ENCODE measurements around the gene KMO.
A peak's percentile ranks its signal among the peaks of the same experiment; 100 is the strongest.

Gene KMO
- long read RNA-seq, donor 1, full-length matches to known transcripts, result 3 of 57 reads
- long read RNA-seq, donor 1, partial matches to known transcripts, result 47 of 57 reads
- long read RNA-seq, donor 1, other reads (novel, unspliced or antisense), result 7 of 57 reads
- long read RNA-seq, donor 2, full-length matches to known transcripts, result 2 of 2 reads
- long read RNA-seq, donor 2, partial matches to known transcripts, result 0 of 2 reads
- long read RNA-seq, donor 2, other reads (novel, unspliced or antisense), result 0 of 2 reads
- long read RNA-seq, donor 3, full-length matches to known transcripts, result 2 of 29 reads
- long read RNA-seq, donor 3, partial matches to known transcripts, result 0 of 29 reads
- long read RNA-seq, donor 3, other reads (novel, unspliced or antisense), result 27 of 29 reads
- long read RNA-seq, donor 4, full-length matches to known transcripts, result 2 of 60 reads
- long read RNA-seq, donor 4, partial matches to known transcripts, result 5 of 60 reads
- long read RNA-seq, donor 4, other reads (novel, unspliced or antisense), result 53 of 60 reads
- long read RNA-seq, donor 5, full-length matches to known transcripts, result 4 of 41 reads
- long read RNA-seq, donor 5, partial matches to known transcripts, result 0 of 41 reads
- long read RNA-seq, donor 5, other reads (novel, unspliced or antisense), result 37 of 41 reads
- long read RNA-seq, donor 6, partial matches to known transcripts, result 0 of 41 reads
- long read RNA-seq, donor 6, other reads (novel, unspliced or antisense), result 41 of 41 reads
- long read RNA-seq, donor 7, full-length matches to known transcripts, result 2 of 86 reads
- long read RNA-seq, donor 7, partial matches to known transcripts, result 43 of 86 reads
- long read RNA-seq, donor 7, other reads (novel, unspliced or antisense), result 41 of 86 reads
- long read RNA-seq, donor 8, full-length matches to known transcripts, result 4 of 38 reads
- long read RNA-seq, donor 8, partial matches to known transcripts, result 20 of 38 reads
- long read RNA-seq, donor 8, other reads (novel, unspliced or antisense), result 14 of 38 reads

DNA sequence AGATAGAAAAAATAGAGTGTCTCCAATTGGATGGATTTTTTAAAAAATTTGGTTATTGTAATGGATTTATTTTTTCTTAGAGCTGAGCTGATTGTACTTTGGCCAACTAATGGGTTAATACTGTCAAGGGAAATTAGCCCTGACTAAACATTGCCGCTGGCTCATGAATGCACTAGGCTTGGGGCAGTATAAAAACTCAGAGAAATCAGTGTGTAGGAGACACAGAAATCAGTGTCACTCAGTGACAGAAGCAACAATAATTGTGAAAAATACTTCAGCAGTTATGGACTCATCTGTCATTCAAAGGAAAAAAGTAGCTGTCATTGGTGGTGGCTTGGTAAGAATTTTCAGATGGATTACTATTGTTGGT is at the start of gene KMO:
Gene KMO, plus strand, starts transcription at position 217 of the 370 bp plus-strand sequence. Its CDS starts 67 bp downstream, at position 284.
- DNase-seq, result no peak

DNA sequence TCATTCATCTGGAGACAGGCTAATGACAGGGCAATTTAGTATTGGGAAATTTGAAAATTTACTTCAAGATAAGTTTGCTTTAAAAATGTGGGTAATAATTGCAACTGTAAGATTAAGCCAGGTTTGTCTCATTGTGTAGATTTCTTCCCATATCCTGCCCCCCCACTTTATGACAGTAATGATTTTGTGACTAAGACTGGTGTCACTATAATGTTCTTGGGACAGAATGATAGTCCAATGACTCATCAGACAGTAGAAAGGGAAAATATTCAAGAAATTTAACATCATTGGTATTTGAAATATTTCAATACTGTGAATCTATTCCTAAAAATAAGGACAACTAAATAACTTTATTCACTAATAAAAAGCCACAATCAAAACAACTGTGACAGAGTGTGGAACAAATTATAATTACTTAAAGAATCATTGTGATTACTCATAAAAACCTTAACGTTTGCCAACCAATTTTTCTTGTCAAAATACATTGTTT is 49.4 kb upstream of the KMO start:
- DNase-seq, result no peak

DNA sequence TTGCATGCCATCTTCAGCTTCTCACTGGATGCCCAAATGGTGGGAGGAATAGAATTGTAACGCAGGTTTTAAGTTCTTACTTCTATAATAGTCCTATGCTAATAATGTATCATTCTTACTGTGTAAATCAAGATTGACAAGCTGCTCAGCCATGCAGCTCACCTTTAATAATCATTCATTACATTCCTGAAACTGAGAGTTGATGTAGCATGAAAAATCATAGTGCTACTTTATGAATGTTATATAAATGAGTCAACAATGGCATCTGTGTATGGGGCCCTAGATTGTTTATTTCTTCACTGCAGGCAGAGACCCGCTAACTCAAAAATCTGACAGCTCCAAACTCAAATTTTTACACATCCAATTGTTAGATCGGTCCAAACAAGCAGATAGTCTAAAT is 47.0 kb upstream of the KMO start:
- no peak for DNase-seq

DNA sequence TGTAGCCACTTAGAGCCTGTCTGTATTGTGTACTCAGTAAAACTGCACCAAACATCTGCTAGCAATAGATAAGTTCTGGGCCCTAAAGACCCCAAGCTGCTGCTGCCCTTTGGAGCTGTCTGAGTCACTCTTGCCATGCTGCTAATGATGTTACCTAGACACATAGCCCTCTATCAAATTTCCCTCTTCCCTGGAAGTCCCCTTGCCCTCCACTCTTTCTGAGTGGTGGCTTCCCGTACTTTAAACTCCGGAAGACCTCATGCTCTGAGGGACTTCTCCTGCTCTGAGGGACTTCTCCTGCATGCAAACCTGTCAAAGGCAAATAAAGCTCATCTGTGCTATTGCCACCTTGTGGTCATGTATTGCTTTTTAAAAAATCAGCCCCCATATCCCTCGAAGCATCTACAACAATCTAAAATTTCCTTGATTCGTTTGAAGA is 46.6 kb upstream of the KMO start:
- DNase-seq, result no peak

DNA sequence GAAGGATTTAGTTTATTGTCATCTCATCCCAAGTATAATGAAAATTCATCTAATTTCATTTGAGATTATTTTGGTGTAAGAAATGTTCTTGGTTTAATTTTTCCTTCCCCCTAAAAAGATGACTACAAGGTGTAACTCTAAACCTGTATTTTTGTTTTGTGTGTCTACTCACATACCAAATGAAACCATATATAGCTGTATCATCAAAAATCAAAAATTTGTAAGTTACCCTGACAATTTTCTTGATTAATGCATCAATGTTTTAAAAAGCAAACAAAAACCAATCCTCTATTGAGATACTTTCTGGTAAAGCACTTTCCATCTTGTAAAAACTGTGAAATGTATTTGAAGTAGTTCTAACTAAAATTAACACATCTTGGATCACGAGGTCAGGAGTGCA is 43.4 kb upstream of the KMO start:
- DNase-seq, result no peak

DNA sequence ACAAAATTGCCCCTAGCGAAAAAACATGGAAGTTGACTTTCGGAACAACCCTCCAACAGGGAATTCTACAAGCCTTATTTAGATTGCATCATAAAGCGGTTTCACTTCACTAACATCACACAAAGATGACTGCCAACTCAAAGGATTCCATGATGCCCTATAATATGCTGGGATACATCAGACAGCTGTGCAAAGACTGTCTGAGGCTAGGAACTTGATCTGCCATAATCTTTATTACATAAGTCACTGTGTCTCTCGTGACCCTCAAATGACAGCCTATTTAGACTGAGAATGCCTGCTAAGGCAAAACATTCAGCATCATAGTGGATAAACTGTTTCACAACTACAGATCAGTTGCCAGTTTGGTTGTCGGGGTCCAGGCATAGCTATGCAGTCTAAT is 36.4 kb upstream of the KMO start:
- no peak for DNase-seq

DNA sequence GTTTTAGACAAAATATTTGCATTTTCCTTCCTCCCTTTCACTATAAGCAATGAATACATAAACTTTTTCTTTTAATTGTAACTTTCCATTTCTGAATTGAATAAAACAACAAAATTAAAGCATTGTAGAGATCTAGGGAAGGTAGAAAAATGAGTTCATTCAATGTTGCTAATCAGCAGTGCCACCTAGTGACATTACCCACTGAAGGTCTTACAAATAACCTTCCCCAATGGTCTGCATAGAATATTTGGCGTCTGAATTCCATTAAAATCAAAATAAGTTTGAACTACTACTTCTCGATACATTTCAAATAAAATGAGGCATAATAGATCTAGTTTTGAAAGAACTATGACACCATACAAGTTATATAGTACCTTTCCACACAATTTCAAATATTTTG is 32.3 kb upstream of the KMO start:
- DNase-seq, result no peak

DNA sequence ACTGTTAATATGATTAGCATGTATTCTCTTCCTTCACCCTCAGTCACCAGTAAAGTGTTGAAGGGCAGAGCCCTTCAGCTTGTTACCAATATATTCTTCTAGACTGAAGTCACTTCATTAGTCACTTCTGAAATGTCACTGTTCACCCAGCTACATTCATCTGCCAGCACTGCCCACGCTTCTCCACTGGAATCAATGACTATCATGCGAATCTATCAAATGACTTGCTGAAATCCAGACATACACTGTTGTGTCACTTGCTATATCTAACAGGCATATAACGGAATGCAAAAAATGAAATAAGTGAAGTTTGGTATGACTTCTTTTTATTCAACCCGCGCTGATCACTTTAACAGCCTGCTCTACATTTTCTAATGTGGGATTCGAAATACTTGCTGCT is 28.7 kb upstream of the KMO start:
- DNase-seq, result no peak

DNA sequence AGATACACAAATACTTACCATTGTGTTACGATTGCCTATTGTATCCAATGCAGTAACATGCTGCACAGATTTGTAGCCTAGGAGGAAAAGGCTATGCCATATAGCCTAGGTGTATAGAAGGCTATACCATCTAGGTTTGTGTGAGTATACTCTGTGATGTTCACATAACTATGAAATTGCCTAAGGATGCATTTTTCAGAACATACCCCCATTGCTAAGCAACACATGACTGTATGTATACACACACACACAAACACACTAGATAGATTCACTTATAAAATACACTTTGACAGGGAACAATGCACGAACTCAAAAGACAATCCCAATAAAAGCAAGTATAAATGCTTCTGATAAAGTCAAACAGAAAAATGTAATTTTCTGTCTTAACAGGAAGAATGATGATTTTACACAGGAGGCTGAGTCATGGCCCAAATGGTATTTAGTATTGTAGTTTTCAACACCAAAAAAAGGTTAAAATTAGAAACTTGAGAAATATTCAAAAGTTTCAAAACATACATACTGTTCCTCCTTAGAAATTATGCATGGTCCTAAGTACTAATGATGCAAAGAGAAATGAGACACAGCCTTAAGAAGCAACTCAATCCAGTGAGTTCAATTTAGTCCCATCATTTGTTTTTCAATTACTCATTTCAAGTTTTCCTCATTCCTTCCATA is 24.9 kb upstream of the KMO start:
- DNase-seq, result no peak

DNA sequence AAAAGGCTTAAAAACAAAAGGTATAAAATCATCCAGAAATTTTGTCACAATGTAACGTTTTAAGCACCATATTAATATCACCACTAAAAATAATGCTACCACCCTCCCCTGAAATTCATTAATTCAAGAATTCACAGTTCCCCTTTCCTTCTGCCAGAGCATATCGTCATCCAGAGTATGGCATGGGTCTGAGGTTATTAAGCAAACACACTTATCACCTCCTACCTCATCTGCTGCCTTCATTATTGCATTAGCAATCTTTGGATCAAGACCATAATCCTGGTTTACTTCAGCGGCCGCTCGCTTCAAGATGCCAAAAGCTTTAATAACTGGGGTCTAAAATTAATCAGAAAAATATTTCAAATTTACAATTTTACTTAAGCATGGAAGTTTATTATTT is 18.8 kb upstream of the KMO start:
- DNase-seq, result no peak

DNA sequence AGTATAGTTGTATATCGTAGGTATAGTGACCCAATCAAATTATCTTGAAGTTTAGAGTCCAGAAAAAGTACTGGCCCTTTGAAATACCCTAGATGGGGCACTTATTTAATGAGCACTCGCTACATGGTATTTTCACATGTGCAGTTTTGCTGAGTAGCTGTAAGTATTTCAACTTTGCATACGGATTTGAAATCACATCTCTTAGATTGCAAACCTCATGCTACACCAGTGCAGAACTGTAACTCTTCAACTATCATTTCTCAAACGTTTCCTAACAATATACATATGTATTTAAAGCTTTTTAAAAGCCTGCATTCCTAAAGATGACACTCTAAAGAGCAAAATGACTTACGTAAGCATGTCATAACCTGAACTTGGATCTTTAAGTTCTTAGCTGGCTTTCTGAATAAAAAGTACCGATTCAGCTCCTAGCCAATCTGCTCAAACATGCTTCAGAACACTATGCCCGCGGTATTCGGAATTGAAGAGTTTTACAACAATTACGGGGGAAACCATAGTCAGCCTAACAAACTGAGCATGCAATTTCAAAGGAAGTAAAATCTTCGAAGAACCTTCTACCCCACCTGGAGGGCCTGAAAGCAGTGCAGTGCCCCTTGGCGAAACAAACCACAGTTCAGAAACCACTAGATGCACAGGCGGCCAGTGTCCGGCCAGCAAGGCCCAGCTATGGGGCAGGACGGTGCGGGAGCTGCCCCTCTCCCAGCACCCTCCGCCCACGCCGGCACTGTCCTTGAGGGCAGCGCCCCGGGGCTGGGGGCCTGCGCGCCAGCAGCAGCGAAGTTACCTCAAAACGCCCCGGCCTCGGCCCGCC is 13.5 kb upstream of the KMO start:
- DNase-seq, result no peak

DNA sequence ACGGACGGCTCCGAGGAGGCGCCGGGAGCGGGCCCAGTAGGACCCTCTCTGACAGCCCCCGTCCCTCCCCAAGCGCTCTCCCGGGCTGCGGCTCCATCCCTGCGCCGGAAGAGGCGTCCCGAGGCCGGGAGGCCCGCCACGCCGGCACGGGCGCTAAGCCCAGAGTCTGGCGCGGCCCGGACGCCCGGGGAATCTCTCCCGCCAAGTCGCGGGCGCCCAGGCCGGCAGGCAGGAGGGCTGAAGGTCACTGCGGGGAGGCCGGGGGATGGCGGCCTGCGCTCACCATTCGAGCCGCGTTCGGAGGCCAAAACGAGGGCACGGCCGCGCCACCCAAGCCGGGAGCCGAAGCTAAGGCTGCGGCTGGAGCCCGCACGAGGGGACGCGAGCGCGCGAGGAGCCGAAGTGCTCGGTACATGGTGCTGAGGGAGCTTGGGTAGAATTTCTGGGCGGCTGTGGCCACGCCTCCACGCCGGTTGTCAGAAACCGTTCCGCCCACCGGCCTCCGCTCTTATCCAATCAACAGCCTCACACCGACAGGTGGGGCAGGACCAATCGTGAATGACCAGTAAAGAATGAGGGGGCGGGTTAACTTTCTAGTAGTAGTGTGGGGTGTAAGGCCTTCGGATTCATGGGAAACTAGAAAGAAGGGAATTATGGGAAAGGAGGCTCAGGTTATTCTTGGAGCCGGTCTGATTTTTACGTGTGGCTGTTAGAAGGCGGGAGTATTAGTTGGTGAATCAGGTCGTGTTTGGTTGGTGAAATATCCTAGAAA is 12.7 kb upstream of the KMO start, which contains the start of gene FH:
Gene FH, minus strand, starts transcription at position 448 of the 772 bp plus-strand sequence. Its CDS starts 33 bp downstream, at position 415.
- peak; percentile 96 for DNase-seq

DNA sequence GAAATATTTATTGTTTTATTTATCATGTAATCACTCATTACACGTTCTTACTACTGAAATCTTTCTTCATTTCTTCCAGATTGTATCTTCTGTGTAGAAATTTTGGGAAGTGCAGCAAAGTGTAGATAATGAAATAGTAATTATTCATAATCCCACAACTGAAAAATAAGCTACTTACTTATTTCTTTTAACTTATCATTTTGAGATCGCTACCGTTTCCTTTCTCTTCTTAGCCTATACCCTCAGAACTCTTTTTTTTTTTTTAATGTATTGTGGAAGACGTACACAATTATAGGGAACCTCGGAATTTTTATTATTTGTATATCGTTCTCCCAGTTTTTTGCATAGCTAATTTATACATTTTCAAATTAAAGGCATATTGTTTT is 12.1 kb upstream of the KMO start:
- no peak for DNase-seq

DNA sequence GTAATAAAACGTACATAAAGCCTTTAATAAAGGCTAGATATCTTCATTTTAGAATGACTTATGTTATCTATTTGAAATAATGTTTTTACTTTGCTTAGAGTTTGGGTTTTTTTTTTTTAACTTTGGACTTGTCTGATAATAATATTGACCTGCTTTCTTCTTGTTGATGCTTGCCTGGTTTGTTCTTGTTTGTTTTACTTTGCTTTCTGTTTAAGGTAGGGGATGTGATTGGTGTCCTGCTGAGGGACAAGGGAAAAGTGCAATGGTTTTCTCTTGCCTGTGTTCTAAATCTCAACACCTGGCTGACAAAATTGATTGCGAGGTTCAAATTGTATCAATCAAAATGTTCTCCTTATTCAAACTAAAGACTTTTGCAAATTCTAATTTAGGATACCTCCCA is 10.5 kb upstream of the KMO start:
- DNase-seq, result no peak

DNA sequence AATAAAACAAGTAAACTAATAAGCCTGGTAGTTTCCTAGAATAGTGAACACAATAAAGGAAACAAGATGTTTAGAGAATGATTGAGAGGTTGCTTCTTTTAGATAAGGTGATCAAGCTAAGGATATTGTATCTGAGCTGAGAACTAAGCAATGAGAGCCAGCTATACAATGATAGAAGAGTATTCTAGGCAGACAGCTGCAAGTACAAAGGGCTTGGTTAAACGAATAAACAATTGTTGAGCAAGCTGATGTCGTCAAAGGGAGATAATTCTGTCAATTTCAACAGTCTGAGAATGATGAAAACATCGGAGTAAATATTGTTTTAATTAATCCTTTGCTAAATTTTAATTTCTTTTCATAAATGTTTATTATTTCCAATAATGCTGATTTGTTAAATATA is 7.2 kb upstream of the KMO start:
- DNase-seq, result no peak

DNA sequence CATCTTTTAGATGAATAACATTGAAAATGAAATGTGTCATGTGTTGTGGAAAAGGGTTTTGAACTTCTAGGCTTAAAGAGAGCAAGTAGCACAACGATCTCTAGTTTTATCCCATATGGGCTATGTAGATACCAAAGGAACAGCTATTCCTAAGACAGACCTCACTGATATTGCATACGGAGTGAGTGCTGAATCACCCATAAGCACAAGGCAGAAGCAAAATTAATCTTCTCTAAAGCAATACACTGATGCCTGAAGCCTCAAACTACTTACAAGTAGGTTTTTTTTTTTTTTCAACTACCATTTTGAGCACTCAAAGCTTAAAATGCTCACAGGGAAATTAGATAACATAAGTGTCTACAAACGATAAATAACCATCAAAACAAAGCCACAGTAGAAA is 5.0 kb upstream of the KMO start:
- DNase-seq, result no peak

DNA sequence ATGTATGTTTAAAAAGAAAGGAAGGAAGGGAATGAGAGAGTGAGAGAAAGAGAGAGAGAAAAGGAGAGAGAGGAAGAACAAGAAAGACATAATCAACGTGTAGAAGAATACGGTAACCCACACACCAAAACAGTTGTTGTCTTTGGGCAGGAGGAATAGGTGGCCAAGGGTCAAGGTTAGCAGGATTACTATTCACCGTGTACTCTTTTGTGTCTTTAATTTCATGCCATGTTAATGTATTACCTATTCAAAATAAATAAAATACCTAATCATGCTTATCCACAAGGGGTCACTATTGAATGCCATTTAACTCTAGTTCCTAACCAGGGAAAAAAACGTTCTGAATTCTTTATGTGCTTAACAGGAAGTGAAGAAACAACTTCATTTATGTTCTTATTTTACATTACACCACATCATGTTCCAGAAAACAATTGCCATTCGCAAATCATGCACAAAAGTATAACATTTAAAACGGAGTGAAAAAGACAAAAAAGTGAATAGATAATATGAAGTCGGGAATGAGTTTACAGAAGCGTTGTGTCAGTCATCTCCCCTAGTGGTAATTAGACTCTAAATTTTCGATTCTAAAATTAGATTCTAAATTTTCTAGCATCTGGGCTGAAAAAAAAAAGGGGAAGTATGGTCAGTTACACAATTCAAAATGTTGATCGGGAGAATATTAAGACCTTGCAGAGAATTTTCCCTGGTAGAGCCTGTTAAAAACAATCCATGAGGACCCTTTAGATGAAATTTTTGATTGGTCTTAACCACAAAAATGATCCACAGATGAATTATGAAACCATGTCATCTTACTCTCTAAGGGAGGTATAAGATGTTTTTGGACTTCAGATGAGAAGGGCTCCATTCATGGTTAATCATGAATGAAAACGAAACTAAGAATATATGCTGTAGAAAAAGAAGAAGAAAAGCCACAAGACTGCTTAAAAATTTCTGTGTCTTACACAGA is 700 bp upstream of the KMO start:
- DNase-seq, result peak; percentile 48

DNA sequence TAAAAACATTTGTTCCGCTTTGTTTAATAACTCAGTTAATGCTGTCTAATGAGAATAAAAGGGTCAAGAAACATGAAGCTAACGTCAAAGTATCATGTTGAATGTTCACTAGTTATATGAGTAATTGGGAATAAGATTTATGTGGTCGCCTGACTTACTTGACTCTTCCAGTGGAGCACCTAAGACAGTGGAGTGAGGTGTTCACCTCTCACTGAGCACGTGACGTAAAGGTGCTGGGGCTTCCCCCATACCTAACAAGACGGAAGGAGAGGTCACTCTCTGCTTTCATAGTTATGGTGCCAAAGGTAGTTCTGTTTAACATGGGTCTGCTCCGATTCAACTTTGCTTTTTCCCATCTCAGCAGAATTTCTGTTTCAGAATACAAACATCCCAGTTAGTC is 686 bp downstream of the KMO start:
- DNase-seq, result no peak

DNA sequence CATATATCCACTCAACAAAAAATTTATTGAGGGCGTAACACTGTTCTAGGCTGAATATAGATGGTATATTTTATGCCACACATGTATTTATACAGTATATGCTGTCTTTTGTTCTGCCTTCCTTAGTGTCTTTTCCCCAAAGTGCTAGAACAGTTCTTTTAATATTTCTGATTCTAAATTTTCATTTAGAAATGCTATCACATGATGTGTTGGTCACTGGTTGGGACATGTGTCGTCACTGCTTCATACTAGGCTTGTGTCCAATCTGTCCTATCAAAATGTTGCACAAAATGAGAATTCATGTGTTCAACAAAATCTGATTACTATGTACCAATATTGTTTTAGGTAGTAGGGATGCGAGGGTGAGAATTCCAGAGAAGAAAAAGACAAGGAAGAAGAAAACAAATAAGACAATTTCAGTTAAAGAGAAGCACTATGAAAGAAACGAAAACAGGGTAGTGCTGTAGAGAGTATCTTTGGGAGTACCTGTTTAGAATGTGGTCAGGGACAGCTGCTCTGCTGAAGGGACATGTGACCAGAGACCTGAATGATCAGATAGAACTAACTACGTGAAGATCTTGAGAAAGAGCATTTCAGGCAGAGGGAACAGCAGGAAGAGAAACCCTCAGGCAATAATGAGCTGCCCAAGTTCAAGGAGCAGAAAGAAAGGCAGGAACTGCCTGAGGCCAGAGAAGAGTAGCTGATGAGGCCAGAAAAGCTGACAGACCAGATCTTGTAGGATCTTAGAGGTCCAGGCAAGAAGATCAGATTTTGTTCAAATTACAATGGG is 1.3 kb downstream of the KMO start:
- no peak for DNase-seq

Measured in right kidney (tissue), 9 donors.